HG03457 (cell line): ENCODE data around the gene SORCS2.

Experiments used
- ATAC-seq: cut with Tn5 transposase; IDR thresholded peaks from one replicate; pipeline ENCODE4 v1.9.1; 2021; ENCODE audit warnings: moderate number of reproducible peaks; ENCODE audit not compliant: unreplicated experiment

The SORCS2 gene

GRCh38 chr4:7285244-7286094 is 93.1 kb downstream of the SORCS2 start:
- ATAC-seq: no peak

- ATAC-seq: no peak
Measured at GRCh38 chr4:7286170-7286569, 93.8 kb downstream of the SORCS2 start.

GRCh38 chr4:7286798-7287197 is 94.5 kb downstream of the SORCS2 start:
- no peak for ATAC-seq

- ATAC-seq: no peak
Measured at GRCh38 chr4:7287274-7287917, 95.1 kb downstream of the SORCS2 start.

GRCh38 chr4:7287918-7288280 is 95.6 kb downstream of the SORCS2 start:
- ATAC-seq: no peak

GRCh38 chr4:7288751-7289523 is 96.6 kb downstream of the SORCS2 start:
- ATAC-seq: no peak

GRCh38 chr4:7289589-7289988 is 97.3 kb downstream of the SORCS2 start:
- ATAC-seq: no peak

DNA sequence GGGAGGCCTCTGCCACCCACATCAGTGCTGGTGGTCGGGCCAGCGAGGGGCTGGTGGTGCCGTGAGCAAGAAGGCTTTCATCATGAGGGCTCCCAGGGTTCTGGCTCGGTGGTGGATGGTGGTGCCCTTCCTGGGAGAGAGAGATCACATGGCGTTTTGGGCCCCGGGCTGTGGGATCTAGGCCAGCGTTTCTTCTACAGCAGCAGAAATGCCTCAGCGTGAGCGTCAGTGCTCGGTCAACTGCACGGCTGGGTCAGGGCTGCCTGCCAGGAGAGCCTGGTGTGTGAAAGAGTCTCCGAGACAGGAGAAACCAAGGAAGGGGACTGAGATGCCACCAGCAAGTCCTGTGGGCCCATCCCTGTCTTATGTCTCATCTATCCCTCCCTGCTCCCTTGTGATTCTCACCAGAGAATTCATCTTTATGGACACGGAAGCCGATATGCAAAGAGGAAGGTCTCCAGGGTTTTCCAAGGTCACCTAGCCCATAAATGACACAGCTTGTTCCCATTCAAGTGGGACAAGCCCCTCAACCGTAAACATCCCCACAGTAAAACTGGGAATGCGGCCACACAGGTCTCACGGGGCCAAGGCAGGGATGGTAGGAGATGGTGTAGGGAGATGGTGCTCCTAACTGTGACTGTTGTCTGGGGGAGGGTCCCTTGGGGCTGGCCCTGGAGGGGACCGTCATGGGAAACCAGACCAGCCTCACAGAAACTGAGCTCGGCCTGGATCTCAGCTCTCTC is 99.2 kb downstream of the SORCS2 start:
- ATAC-seq: no peak

DNA sequence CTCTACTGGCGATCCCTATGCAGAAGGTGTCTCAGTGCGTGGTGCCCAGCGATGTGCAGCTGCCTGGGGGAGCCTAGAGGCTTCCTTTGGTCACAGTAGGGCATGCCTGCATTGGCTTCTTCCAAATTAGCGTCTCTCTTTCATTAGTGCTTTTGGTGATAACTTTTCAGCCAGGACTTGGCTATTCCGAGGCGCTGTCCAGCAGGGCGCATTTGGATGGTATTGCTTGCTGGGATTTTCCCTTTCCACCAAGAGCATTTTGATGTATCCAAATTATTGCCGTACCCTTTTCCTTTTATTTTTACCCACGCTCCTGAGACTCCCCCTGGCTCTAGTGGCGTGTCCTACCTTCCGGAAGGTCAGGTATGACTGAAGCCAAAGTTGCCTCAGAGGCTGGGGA is 101.4 kb downstream of the SORCS2 start:
- ATAC-seq: no peak

DNA sequence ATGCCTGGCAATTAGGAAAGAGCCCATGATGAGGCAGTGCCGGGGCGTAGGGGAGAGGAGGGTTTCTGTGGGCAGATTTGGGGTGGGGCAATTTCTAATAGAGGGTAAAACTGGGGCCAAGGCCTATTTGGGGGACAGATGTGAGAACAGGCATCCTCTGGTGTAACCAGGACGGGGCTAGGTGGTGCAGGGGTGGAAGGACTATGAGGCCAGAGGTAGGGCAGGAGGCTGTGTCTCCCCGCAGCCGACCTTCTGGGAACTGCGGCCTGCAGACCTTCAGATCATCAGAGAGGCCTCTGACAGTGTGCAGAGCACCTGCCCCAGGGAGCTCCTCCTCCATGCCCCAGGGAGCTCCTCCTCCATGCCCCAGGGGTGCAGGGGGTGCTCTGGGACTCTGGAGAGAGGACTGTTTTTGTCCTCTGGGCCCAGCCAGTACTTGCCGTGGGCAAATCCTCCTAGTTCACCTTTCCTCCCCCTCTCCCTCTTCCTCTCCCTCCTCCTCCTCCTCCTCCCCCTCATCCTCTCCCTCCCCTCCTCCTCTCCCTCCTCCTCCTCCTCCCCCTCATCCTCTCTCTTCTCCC is 101.9 kb downstream of the SORCS2 start:
- ATAC-seq: no peak

DNA sequence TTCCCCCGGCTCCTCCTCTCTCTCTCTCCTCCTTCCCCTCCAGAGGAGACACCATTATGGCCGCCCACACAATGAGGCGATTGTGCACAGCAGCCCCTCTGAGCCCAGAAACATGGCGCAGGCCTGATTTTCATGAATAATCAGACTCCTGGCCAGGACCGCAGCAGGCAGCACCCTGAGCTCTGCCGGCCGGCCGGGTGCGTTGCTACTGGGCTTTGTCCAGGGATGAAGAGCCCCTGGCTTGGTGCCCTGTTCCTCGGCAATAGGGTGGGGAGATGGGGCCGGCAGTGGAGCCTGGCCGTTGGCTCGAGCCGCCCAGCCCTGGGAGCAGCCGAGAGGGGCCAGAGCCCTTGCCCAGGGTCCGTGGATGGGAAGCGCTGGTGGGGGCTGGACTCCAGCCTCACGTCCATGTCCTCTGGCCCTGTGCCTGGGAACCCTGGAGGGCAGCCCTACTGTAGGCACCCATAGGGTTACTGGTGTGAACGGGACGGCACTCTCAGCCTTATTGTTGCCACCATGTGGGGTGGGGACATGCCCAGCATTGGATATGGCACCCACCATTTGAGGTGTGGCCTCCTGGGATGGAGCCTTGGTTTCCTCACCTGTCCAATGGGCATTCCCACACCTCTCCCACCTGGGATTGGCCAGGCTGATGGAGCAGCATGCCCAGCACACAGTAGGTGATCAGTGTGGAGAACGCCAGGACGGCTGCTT is 103.0 kb downstream of the SORCS2 start:
- ATAC-seq: no peak

- no peak for ATAC-seq
Measured at GRCh38 chr4:7295911-7296660, 103.7 kb downstream of the SORCS2 start.

DNA sequence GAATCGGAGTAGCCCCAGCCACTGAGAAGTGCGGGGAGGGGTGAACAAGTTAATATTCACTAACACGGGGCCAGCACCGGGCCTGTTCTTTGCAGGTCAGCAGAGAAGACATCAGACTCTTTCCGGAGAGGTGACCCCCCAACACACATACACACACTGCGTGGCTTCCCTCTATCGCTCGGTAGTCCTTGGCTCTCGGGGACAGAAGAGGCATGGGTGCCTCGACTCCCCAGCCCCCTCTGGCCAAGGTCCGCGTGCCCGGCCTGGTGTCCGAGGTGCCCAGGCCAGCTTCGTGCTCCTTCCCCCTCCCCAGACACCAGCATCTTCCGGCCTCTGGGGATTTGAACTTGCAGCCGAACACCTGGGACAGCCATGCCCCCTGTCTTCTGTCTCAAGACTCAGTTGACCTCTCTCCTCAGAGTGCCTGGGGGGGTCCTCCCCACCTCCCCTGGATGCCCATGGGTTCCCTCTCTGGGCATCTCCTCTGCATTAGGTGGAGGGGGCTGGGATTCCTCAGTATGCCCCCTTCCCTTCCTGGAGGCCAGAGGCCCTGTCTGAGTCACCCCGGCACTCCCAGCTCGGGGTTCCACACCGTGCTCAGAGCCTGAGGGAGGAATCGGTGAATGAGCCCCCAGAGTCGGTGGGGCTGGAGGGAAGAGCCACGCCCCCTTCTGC is 104.5 kb downstream of the SORCS2 start:
- ATAC-seq: no peak

DNA sequence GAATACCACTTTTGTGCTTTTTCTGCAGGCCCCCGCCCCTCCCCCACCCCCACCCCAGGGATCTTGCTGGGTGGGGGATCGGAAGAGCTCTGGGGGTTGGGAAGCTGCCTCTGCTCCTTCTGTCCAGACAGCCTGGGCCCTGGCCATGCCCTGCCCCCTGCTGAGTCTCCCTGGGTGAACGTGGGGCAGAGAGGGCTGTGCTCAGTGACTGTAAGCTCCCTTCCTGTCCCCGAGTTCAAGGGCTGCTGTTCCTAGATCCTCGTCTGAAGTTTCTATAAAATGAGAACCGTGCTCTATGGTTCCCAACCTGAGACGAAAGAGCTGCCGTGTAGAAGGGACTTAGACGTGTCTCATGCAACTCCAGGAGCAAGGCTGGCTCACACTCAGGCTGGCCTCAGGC is 105.0 kb downstream of the SORCS2 start:
- ATAC-seq: no peak

DNA sequence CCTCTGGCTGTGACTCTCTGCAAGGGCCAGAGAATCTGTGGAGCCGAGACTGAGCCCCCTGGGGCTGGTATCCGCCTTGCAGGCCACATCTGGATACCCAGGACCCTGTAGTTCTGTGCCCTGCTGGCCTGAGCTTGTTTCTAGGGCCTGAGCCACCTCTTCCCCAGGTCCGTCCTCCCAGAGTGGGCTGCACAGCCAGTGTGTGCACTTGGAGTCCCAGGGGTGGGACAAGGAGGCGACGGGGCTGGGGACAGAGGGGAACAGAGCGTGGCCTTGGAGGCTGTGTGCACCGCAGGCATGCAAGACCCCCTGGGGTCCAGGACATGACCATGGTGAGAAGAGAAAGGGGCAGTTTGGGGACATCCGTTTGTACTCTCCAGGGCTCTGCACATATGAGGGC is 105.5 kb downstream of the SORCS2 start:
- no peak for ATAC-seq

DNA sequence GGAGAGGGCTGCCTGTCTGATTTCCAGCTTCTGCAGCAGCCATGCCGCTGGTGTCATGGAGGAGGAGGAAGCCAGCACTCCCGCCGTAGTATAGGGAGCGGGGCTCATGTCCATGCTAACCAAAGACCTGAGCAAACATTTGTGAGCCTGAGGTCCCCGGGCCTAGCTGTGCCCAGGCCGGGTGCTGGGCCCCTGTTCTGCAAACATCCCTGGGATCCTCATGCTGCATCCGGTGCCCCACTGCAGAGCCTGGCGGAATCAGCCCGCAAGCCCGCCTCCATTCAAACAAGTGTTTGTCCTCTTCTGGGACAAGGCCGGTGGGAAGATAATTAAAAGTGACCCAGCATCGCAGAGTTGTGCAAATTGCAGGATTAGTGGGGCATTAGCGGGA is 106.3 kb downstream of the SORCS2 start:
- no peak for ATAC-seq

GRCh38 chr4:7299010-7299907 is 106.9 kb downstream of the SORCS2 start:
- ATAC-seq: no peak
